H9 (cell line): ENCODE results near the gene ZNFX1. TPM values are rescaled to one million over a fixed set of nuclear protein-coding genes. Genes with fewer than 3 reads are reported as not detected.
"Not testable (repeated sequence)": the region's sequence is repeated elsewhere in the genome, so short reads cannot be mapped to it uniquely, and the experiment has no call there.

Experiments used
- DNase-seq: peaks from one replicate; pipeline ENCODE4 v3.0.0-alpha.2; 2017
- H2AFZ ChIP-seq: one replicate; pipeline ENCODE4 v1.6.1; 2013; ENCODE audit warnings: mild to moderate bottlenecking, low read length, control low read depth, moderate library complexity
- H2AK5ac ChIP-seq: 2 replicates; pipeline ENCODE4 v1.6.1; 2013; ENCODE audit warnings: low read length, control low read depth, mixed read lengths; ENCODE audit not compliant: insufficient read length
- H2BK120ac ChIP-seq: one replicate; pipeline ENCODE4 v1.6.1; 2013; ENCODE audit warnings: low read depth, mild to moderate bottlenecking, low read length, control low read depth, inconsistent platforms; ENCODE audit not compliant: poor library complexity, severe bottlenecking
- H2BK12ac ChIP-seq: 2 replicates; pipeline ENCODE4 v1.6.1; 2013; ENCODE audit warnings: low read length, control low read depth, mixed read lengths, low read depth; ENCODE audit not compliant: insufficient read length
- H2BK15ac ChIP-seq: 2 replicates; pipeline ENCODE4 v1.6.1; 2013; ENCODE audit warnings: low read depth, low read length, control low read depth
- H2BK20ac ChIP-seq: one replicate; pipeline ENCODE4 v1.6.1; 2013; ENCODE audit warnings: low read depth, mild to moderate bottlenecking, low read length, control low read depth, inconsistent platforms; ENCODE audit not compliant: poor library complexity, severe bottlenecking
- H2BK5ac ChIP-seq: 2 replicates; pipeline ENCODE4 v1.6.1; 2013; ENCODE audit warnings: low read length, control low read depth, mixed read lengths; ENCODE audit not compliant: insufficient read length
- H3K14ac ChIP-seq: 2 replicates; pipeline ENCODE4 v1.6.1; 2013; ENCODE audit warnings: low read length, control low read depth; ENCODE audit not compliant: insufficient read depth
- H3K18ac ChIP-seq: 2 replicates; pipeline ENCODE4 v1.6.1; 2013; ENCODE audit warnings: low read depth, mild to moderate bottlenecking, mixed read lengths, low read length, control low read depth; ENCODE audit not compliant: insufficient read length
- H3K23ac ChIP-seq: 2 replicates; pipeline ENCODE4 v1.6.1; 2013; ENCODE audit warnings: low read length, control low read depth, mixed read lengths, low read depth; ENCODE audit not compliant: insufficient read length
- H3K23me2 ChIP-seq: 2 replicates; pipeline ENCODE4 v1.6.1; 2013; ENCODE audit warnings: low read depth, mild to moderate bottlenecking, mixed read lengths, low read length, control low read depth; ENCODE audit not compliant: insufficient read length, poor library complexity, severe bottlenecking
- H3K27ac ChIP-seq: 2 replicates; pipeline ENCODE4 v1.5.1; 2013; ENCODE audit warnings: low read length, control low read depth, mixed read lengths, low read depth; ENCODE audit not compliant: insufficient read length
- H3K27me3 ChIP-seq: 2 replicates; pipeline ENCODE4 v1.6.1; 2013; ENCODE audit warnings: low read length, control low read depth, inconsistent platforms; ENCODE audit not compliant: insufficient read depth
- H3K4ac ChIP-seq: 2 replicates; pipeline ENCODE4 v1.6.1; 2013; ENCODE audit warnings: low read depth, mild to moderate bottlenecking, control low read depth, inconsistent platforms, low read length, moderate library complexity
- H3K4me1 ChIP-seq: 2 replicates; pipeline ENCODE4 v1.6.1; 2013; ENCODE audit warnings: low read length, control low read depth, inconsistent platforms; ENCODE audit not compliant: insufficient read depth
- H3K4me2 ChIP-seq: 2 replicates; pipeline ENCODE4 v1.6.1; 2013; ENCODE audit warnings: low read length, control low read depth, mixed read lengths; ENCODE audit not compliant: insufficient read length, insufficient read depth
- H3K56ac ChIP-seq: 2 replicates; pipeline ENCODE4 v1.6.1; 2013; ENCODE audit warnings: low read depth, mild to moderate bottlenecking, mixed read lengths, low read length, control low read depth; ENCODE audit not compliant: insufficient read length
- H3K79me1 ChIP-seq: 2 replicates; pipeline ENCODE4 v1.6.1; 2013; ENCODE audit warnings: low read depth, mild to moderate bottlenecking, moderate library complexity, low read length, control low read depth, inconsistent platforms; ENCODE audit not compliant: insufficient read depth, poor library complexity, severe bottlenecking
- H3K79me2 ChIP-seq: 2 replicates; pipeline ENCODE4 v1.6.1; 2013; ENCODE audit warnings: low read length, control low read depth, inconsistent platforms; ENCODE audit not compliant: insufficient read depth
- H3K9ac ChIP-seq: 2 replicates; pipeline ENCODE4 v1.6.1; 2013; ENCODE audit warnings: low read length, control low read depth, mixed read lengths; ENCODE audit not compliant: insufficient read length; ENCODE audit errors: extremely low read depth
- H3K9me3 ChIP-seq: one replicate; pipeline ENCODE4 v1.6.1; 2013; ENCODE audit warnings: low read depth, low read length, inconsistent platforms; ENCODE audit not compliant: control insufficient read depth
- H3T11ph ChIP-seq: one replicate; pipeline ENCODE4 v1.6.1; 2013; ENCODE audit warnings: mild to moderate bottlenecking, low read length, control low read depth, inconsistent platforms
- H4K20me1 ChIP-seq: one replicate; pipeline ENCODE4 v1.6.1; 2013; ENCODE audit not compliant: control insufficient read depth, insufficient read length, insufficient read depth
- H4K5ac ChIP-seq: 2 replicates; pipeline ENCODE4 v1.6.1; 2013; ENCODE audit warnings: low read depth, mild to moderate bottlenecking, mixed read lengths, low read length, control low read depth; ENCODE audit not compliant: insufficient read length
- H4K8ac ChIP-seq: replicated peaks from 2 replicates; pipeline ENCODE4 v1.6.1; 2013; ENCODE audit warnings: low read length, control low read depth, mixed read lengths, low read depth; ENCODE audit not compliant: insufficient read length
- H4K91ac ChIP-seq: 2 replicates; pipeline ENCODE4 v1.6.1; 2013; ENCODE audit warnings: low read depth, mild to moderate bottlenecking, moderate library complexity, mixed read lengths, low read length, control low read depth; ENCODE audit not compliant: insufficient read length
- H3K27ac Mint-ChIP-seq, 3 experiments: 2 replicates in 2 of 3; 3 replicates in 1 of 3; pipeline ENCODE4 v1.8.0; 2020 to 2021; ENCODE audit warnings: mixed read lengths in 3 of 3, mild to moderate bottlenecking in 1 of 3, moderate library complexity in 1 of 3
- H3K27me3 Mint-ChIP-seq: 2 replicates; pipeline ENCODE4 v1.8.0; 2021; ENCODE audit warnings: low read depth, mild to moderate bottlenecking, moderate library complexity, mixed read lengths
- H3K36me3 Mint-ChIP-seq, 3 experiments: 2 replicates in 2 of 3; 3 replicates in 1 of 3; pipeline ENCODE4 v1.8.0; 2020 to 2021; ENCODE audit warnings: low read depth in 3 of 3, mixed read lengths in 3 of 3; ENCODE audit not compliant: insufficient read depth in 1 of 3
- H3K4me1 Mint-ChIP-seq, 2 experiments: 2 replicates each; pipeline ENCODE4 v1.8.0; 2020; ENCODE audit warnings: mixed read lengths in 2 of 2
- H3K4me3 Mint-ChIP-seq, 2 experiments: 2 replicates in 1 of 2; 3 replicates in 1 of 2; pipeline ENCODE4 v1.8.0; 2020 to 2021; ENCODE audit warnings: mild to moderate bottlenecking in 2 of 2, mixed read lengths in 2 of 2, moderate library complexity in 1 of 2
- H3K9me3 Mint-ChIP-seq, 2 experiments: 2 replicates in 1 of 2; 3 replicates in 1 of 2; pipeline ENCODE4 v1.8.0; 2020; ENCODE audit warnings: mild to moderate bottlenecking in 2 of 2, mixed read lengths in 2 of 2, moderate library complexity in 1 of 2
- CTCF ChIP-seq: fragments of 200-600 bp; sonication (generic); conservative IDR thresholded peaks from 3 replicates; pipeline ENCODE4 v1.8.0; 2021; ENCODE audit warnings: antibody characterized with exemption, mild to moderate bottlenecking
- WGBS: extraction: QIAGEN DNeasy Blood & Tissue Kit; methylation state at CpG from one replicate; pipeline ENCODE4 v1.1.7; 2013; ENCODE audit warnings: missing lambda C conversion rate, low lambda C conversion rate, mixed read lengths; ENCODE audit not compliant: insufficient read length; ENCODE audit errors: extremely low coverage; 5-methylcytosine and 5-hydroxymethylcytosine counted together
- total RNA-seq: library from RNA; stranded (reverse); gene quantifications from 2 replicates; pipeline ENCODE4 v1.2.1, GENCODE V29; 2021

The ZNFX1 gene
- total RNA-seq, 1 experiment from 2014 or later: 13.3 TPM

- Mint-ChIP-seq H3K27ac (peak overlapping the region; percentile 49 to 89 (median 85); a peak in 4 of 7 replicates), H3K4me3 (no peak overlapping the region), H3K36me3 (peaks cover 0 to 10% (median 5%) of the 10 kb centered on the region in 3 experiments; a peak in 4 of 7 replicates), H3K4me1 (peaks cover 24 to 30% of the 10 kb centered on the region in 2 experiments), H3K9me3 (no peaks in the 10 kb centered on the region), H3K27me3 (no peaks in the 10 kb centered on the region; the same call in 1 of the 2 replicates)
- no peak overlapping the region for H2AFZ ChIP-seq
- no peak overlapping the region for H3K23ac ChIP-seq
- H4K20me1 ChIP-seq: no peaks in the 10 kb centered on the region
- H3K4me1 ChIP-seq: peaks cover 2% of the 10 kb centered on the region; the same call in 1 of the 2 replicates
- H3K79me2 ChIP-seq: no peaks in the 10 kb centered on the region
- no peak overlapping the region for H4K8ac ChIP-seq
- H2BK5ac ChIP-seq: no peak overlapping the region
- H2BK12ac ChIP-seq: no peak overlapping the region
- no peak overlapping the region for H2BK120ac ChIP-seq
- H3K9ac ChIP-seq: no peak overlapping the region
- H3K27me3 ChIP-seq: no peaks in the 10 kb centered on the region
- H3K23me2 ChIP-seq: no peaks in the 10 kb centered on the region
- H4K5ac ChIP-seq: no peak overlapping the region
- H3K9me3 ChIP-seq: no peaks in the 10 kb centered on the region
- no peak overlapping the region for H2BK20ac ChIP-seq
- no peak overlapping the region for H2BK15ac ChIP-seq
- H4K91ac ChIP-seq: no peak overlapping the region
- H2AK5ac ChIP-seq: no peak overlapping the region
- no peak overlapping the region for H3K56ac ChIP-seq
- no peak overlapping the region for H3T11ph ChIP-seq
- H3K4ac ChIP-seq: no peak overlapping the region
- DNase-seq: no peak
- no peak overlapping the region for H3K4me2 ChIP-seq
- peak overlapping the region; percentile 66 for H3K14ac ChIP-seq
- H3K27ac ChIP-seq: no peak overlapping the region
- peak overlapping the region; percentile 50 for H3K18ac ChIP-seq
- no peak for TF ChIP-seq CTCF
- no CpG with 5 or more reads among the region's 6 CpGs for WGBS
- no peaks in the 10 kb centered on the region for H3K79me1 ChIP-seq
Observed at GRCh38 chr20:49297605-49298530, 20.0 kb upstream of the ZNFX1 start.

- not testable (repeated sequence) for H3K27me3 Mint-ChIP-seq, H3K79me1 ChIP-seq, H3K14ac ChIP-seq, H4K20me1 ChIP-seq, H3T11ph ChIP-seq, H3K9me3 ChIP-seq, H3K4ac ChIP-seq, H3K27me3 ChIP-seq, H4K91ac ChIP-seq, H3K27ac ChIP-seq, H3K4me1 ChIP-seq, DNase-seq, H2BK20ac ChIP-seq, H3K4me2 ChIP-seq, H3K9ac ChIP-seq, H3K79me2 ChIP-seq, H3K18ac ChIP-seq, H2BK5ac ChIP-seq, H2BK15ac ChIP-seq, H4K8ac ChIP-seq, H3K23me2 ChIP-seq, H3K56ac ChIP-seq, H4K5ac ChIP-seq, H3K9me3 Mint-ChIP-seq, H2BK120ac ChIP-seq, H2AK5ac ChIP-seq, H2BK12ac ChIP-seq, H2AFZ ChIP-seq, H3K23ac ChIP-seq
- Mint-ChIP-seq H3K36me3 (peaks cover 8 to 43% (median 24%) of the 10 kb centered on the region in 3 experiments; a peak in 6 of 7 replicates), H3K4me1 (peaks cover 30 to 37% of the 10 kb centered on the region in 2 experiments), H3K4me3 (peak overlapping the region in 1 of 2 experiments; percentile 1; a peak in 3 of 5 replicates), H3K27ac (peak overlapping the region in 2 of 3 experiments; percentile 51 to 55; a peak in 4 of 7 replicates)
- 100% methylated on average over 2 of the region's 16 CpGs for WGBS
Observed at GRCh38 chr20:49294002-49294654, 16.3 kb upstream of the ZNFX1 start.
